Measurements from ENCODE around the gene PPP3CA.

The PPP3CA gene

GRCh38 chr4:101157415-101158133, 189.8 kb downstream of the PPP3CA start:
- H3K27me3 ChIP-seq (ENCODE audit: control insufficient read depth, insufficient read depth, low read length), result no peaks in the 10 kb centered on the region
- 0 out of 2 replicates have a peak overlapping the region, but pooled peaks have one; percentile 52 for H3K27ac ChIP-seq (ENCODE audit: low read depth, low read length)
- no peak overlapping the region for H3K9ac ChIP-seq (ENCODE audit: low read length)
- H3K4me1 ChIP-seq (ENCODE audit: control insufficient read depth, insufficient read depth, low read length), result peaks cover 60% of the 10 kb centered on the region
- no peaks in the 10 kb centered on the region for H3K36me3 ChIP-seq (ENCODE audit: control insufficient read depth, insufficient read depth, low read length)
- no peaks in the 10 kb centered on the region for H3K9me3 ChIP-seq (ENCODE audit: control insufficient read depth, insufficient read depth, low read depth, low read length)
- no peak overlapping the region for H3K4me3 ChIP-seq (ENCODE audit: low read depth, low read length)

- 0 out of 2 replicates have a peak overlapping the region, but pooled peaks have one; percentile 52 for H3K27ac ChIP-seq (ENCODE audit: low read depth, low read length)
- H3K27me3 ChIP-seq (ENCODE audit: control insufficient read depth, insufficient read depth, low read length), result no peaks in the 10 kb centered on the region
- no peaks in the 10 kb centered on the region for H3K9me3 ChIP-seq (ENCODE audit: control insufficient read depth, insufficient read depth, low read depth, low read length)
- H3K4me1 ChIP-seq (ENCODE audit: control insufficient read depth, insufficient read depth, low read length), result peaks cover 60% of the 10 kb centered on the region
- no peak overlapping the region for H3K9ac ChIP-seq (ENCODE audit: low read length)
- no peak overlapping the region for H3K4me3 ChIP-seq (ENCODE audit: low read depth, low read length)
- no peaks in the 10 kb centered on the region for H3K36me3 ChIP-seq (ENCODE audit: control insufficient read depth, insufficient read depth, low read length)
Observed at GRCh38 chr4:101156619-101157310, 190.6 kb downstream of the PPP3CA start.

DNA sequence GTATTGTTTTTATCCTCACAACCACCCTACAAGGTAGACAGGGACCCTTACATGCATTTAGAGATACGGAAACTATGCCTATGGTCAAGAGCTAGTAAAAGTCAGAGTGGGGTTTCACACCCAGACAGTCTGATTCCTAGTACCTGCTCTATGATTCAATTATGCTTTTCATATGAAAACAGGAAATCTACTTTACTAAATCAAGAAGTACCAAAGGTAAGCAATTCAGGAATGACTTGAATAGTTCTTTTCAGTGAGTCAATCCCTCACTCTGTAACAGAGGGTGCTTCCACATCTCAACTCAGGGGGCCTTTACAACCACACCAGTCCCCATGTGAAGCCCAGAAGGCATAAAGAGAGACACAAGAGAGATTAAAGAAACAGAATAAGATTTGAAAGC, 191.4 kb downstream of the PPP3CA start:
- H3K4me3 ChIP-seq (ENCODE audit: low read depth, low read length), result no peak overlapping the region
- no peak overlapping the region for H3K27ac ChIP-seq (ENCODE audit: low read depth, low read length)
- H3K9ac ChIP-seq (ENCODE audit: low read length), result peak overlapping the region; percentile 28
- H3K36me3 ChIP-seq (ENCODE audit: control insufficient read depth, insufficient read depth, low read length), result no peaks in the 10 kb centered on the region
- peaks cover 60% of the 10 kb centered on the region for H3K4me1 ChIP-seq (ENCODE audit: control insufficient read depth, insufficient read depth, low read length)
- no peaks in the 10 kb centered on the region for H3K9me3 ChIP-seq (ENCODE audit: control insufficient read depth, insufficient read depth, low read depth, low read length)
- H3K27me3 ChIP-seq (ENCODE audit: control insufficient read depth, insufficient read depth, low read length), result no peaks in the 10 kb centered on the region

DNA sequence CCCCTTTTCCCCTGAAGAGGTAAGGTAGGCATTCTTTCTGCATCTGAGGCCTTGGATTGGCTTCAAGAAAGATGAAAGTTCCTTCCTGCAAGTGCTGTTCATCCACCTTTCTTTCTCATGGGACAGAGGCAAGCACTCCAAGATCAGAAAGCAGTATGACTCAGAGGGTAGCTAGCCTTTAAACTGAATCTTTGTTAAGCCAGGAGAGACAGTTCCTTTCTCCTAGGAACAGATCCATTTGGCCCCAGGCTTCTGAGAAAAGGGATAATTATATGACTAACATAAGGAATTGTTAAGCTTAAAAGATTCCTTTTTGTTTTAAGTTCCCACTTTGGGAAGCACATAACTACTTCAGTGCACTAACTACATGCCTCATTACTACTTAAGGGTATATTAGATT, 192.0 kb downstream of the PPP3CA start:
- no peaks in the 10 kb centered on the region for H3K9me3 ChIP-seq (ENCODE audit: control insufficient read depth, insufficient read depth, low read depth, low read length)
- H3K36me3 ChIP-seq (ENCODE audit: control insufficient read depth, insufficient read depth, low read length), result no peaks in the 10 kb centered on the region
- H3K4me3 ChIP-seq (ENCODE audit: low read depth, low read length), result no peak overlapping the region
- no peak overlapping the region for H3K27ac ChIP-seq (ENCODE audit: low read depth, low read length)
- no peaks in the 10 kb centered on the region for H3K27me3 ChIP-seq (ENCODE audit: control insufficient read depth, insufficient read depth, low read length)
- H3K9ac ChIP-seq (ENCODE audit: low read length), result no peak overlapping the region
- peaks cover 60% of the 10 kb centered on the region for H3K4me1 ChIP-seq (ENCODE audit: control insufficient read depth, insufficient read depth, low read length)

DNA sequence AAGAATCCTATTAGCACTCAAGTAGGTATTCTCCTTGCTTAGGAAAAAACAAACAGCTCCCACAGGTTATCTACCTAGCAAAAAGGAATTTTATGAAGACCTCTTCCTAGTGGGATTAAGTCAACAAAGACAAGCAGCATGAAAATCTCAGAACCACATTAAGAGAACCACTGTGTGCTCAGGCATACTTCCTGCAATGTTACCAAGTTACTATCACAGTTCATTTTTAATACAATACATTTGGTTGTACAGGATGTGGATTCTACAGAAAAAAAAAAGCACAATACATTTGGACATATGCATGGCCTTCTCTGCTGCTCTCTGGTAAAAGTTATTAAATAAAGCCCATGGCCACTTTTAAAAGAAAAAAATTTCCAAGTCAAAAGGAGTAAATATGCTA, 193.7 kb downstream of the PPP3CA start:
- no peak overlapping the region for H3K9ac ChIP-seq (ENCODE audit: low read length)
- H3K27ac ChIP-seq (ENCODE audit: low read depth, low read length), result no peak overlapping the region

DNA sequence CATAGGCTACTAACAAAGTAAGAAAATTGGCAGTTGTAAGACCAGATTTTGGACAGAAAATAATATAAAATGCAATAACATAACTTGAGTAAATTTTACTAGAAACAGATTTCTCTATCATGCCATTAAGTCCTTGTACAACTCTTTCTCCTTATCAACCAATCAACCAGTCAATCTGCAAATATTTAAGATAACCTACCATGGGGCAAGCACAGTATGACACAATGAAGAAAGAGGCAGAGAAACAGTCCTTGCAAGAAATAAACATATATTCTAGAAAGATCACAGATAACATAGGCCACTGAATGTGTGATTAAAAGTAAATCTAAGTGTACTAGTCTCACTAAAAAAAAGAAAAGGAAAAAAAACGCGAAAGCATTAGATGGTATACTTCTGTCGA, 194.8 kb downstream of the PPP3CA start:
- Histone ChIP-seq H3K36me3 (ENCODE audit: control insufficient read depth, insufficient read depth, low read length) (no peaks in the 10 kb centered on the region), H3K27ac (ENCODE audit: low read depth, low read length) (no peak overlapping the region), H3K4me1 (ENCODE audit: control insufficient read depth, insufficient read depth, low read length) (peaks cover 45% of the 10 kb centered on the region), H3K4me3 (ENCODE audit: low read depth, low read length) (no peak overlapping the region), H3K9me3 (ENCODE audit: control insufficient read depth, insufficient read depth, low read depth, low read length) (no peaks in the 10 kb centered on the region), H3K27me3 (ENCODE audit: control insufficient read depth, insufficient read depth, low read length) (no peaks in the 10 kb centered on the region), H3K9ac (ENCODE audit: low read length) (no peak overlapping the region)

More for the DNA sequence above, 193.7 kb downstream of the PPP3CA start:
- no peaks in the 10 kb centered on the region for H3K36me3 ChIP-seq (ENCODE audit: control insufficient read depth, insufficient read depth, low read length)
- peaks cover 53% of the 10 kb centered on the region for H3K4me1 ChIP-seq (ENCODE audit: control insufficient read depth, insufficient read depth, low read length)
- no peaks in the 10 kb centered on the region for H3K9me3 ChIP-seq (ENCODE audit: control insufficient read depth, insufficient read depth, low read depth, low read length)
- no peaks in the 10 kb centered on the region for H3K27me3 ChIP-seq (ENCODE audit: control insufficient read depth, insufficient read depth, low read length)
- H3K4me3 ChIP-seq (ENCODE audit: low read depth, low read length), result no peak overlapping the region

DNA sequence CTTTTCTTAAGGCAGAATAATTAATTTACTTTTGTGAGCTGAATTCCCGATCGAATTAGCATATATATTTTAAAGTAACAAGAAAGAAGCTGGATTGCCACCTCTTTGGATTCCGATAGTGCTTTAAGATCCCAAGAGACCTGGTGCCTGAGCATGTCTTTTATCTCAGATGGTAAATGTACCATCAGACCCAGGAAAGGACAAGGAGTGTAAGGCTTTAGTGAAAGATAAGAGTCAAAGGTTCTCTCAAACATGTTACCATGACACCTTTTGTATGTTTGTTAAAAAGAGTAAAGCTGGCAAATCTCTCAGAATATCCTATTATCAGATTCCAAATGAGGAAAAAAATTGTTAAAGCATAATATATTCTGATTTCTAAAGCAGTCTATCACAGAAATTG, 198.8 kb downstream of the PPP3CA start:
- no peak overlapping the region for H3K4me3 ChIP-seq (ENCODE audit: low read depth, low read length)
- peaks cover 13% of the 10 kb centered on the region; the same call in 1 of the 2 replicates for H3K4me1 ChIP-seq (ENCODE audit: control insufficient read depth, insufficient read depth, low read length)
- no peaks in the 10 kb centered on the region for H3K27me3 ChIP-seq (ENCODE audit: control insufficient read depth, insufficient read depth, low read length)
- no peak overlapping the region for H3K27ac ChIP-seq (ENCODE audit: low read depth, low read length)
- H3K36me3 ChIP-seq (ENCODE audit: control insufficient read depth, insufficient read depth, low read length), result no peaks in the 10 kb centered on the region
- H3K9ac ChIP-seq (ENCODE audit: low read length), result no peak overlapping the region
- no peaks in the 10 kb centered on the region for H3K9me3 ChIP-seq (ENCODE audit: control insufficient read depth, insufficient read depth, low read depth, low read length)

DNA sequence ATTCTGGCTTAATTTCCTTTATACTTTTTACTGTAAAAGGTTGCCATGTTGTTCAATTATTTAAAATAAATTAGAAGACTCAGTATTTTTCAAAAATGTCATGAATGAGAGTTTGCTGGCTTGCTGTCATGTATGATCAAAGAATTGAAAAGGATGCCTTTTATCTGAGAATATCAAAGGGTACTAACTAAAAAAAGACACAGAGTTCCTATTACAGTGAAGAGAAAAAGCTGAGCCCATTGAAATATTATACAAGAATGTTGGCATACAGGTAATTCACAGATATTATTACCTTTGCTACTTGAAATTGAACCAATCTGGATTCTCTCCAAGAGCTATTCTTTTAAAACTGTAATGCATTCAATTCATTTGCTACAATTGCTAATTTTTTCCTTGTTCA, 200.0 kb downstream of the PPP3CA start:
- Histone ChIP-seq H3K4me3 (ENCODE audit: low read depth, low read length) (no peak overlapping the region), H3K27ac (ENCODE audit: low read depth, low read length) (no peak overlapping the region), H3K27me3 (ENCODE audit: control insufficient read depth, insufficient read depth, low read length) (no peaks in the 10 kb centered on the region), H3K4me1 (ENCODE audit: control insufficient read depth, insufficient read depth, low read length) (peaks cover 4% of the 10 kb centered on the region; the same call in 1 of the 2 replicates), H3K9me3 (ENCODE audit: control insufficient read depth, insufficient read depth, low read depth, low read length) (no peaks in the 10 kb centered on the region), H3K9ac (ENCODE audit: low read length) (no peak overlapping the region), H3K36me3 (ENCODE audit: control insufficient read depth, insufficient read depth, low read length) (no peaks in the 10 kb centered on the region)

DNA sequence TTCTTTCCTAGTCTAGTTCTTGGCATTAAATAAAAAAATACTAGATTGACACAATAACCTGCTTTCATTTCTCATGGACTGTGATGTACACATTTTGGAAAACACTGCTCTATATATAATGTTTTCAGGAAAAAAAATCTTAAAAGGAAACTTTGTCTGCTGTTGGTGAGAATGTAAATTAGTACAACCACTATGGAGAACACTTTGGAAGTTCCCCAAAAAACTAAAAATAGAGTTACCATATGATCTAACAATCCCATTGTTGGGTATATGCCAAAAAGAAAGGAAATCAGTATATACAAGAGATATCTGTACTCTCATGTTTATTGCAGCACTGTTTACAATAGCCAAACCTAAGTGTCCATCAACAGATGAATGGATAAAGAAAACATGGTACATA, 202.3 kb downstream of the PPP3CA start:
- H3K4me1 ChIP-seq (ENCODE audit: control insufficient read depth, insufficient read depth, low read length), result peaks cover 6% of the 10 kb centered on the region; the same call in 1 of the 2 replicates
- H3K27me3 ChIP-seq (ENCODE audit: control insufficient read depth, insufficient read depth, low read length), result no peaks in the 10 kb centered on the region
- H3K9ac ChIP-seq (ENCODE audit: low read length), result no peak overlapping the region
- H3K27ac ChIP-seq (ENCODE audit: low read depth, low read length), result no peak overlapping the region
- H3K9me3 ChIP-seq (ENCODE audit: control insufficient read depth, insufficient read depth, low read depth, low read length), result no peaks in the 10 kb centered on the region
- H3K4me3 ChIP-seq (ENCODE audit: low read depth, low read length), result no peak overlapping the region
- H3K36me3 ChIP-seq (ENCODE audit: control insufficient read depth, insufficient read depth, low read length), result no peaks in the 10 kb centered on the region

DNA sequence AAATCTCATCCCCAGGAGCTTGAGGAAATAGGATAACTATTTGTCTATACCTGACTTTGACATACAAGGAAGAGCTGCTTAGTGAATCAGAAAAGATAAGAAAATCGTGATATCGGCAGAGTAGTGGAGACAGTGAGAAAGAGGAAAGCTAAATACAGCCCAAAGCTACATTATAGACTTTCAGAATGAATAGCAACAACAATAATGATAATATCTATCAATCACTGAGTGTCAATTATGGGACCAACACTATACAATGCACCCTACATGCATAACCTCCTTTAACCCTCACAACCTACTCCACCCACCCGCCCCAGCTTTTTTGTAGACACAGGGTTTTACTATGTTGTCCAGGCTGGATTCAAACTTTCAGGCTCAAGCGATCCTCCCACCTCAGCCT, 205.1 kb downstream of the PPP3CA start:
- Histone ChIP-seq H3K27me3 (ENCODE audit: control insufficient read depth, insufficient read depth, low read length) (no peaks in the 10 kb centered on the region), H3K9me3 (ENCODE audit: control insufficient read depth, insufficient read depth, low read depth, low read length) (no peaks in the 10 kb centered on the region), H3K36me3 (ENCODE audit: control insufficient read depth, insufficient read depth, low read length) (no peaks in the 10 kb centered on the region), H3K27ac (ENCODE audit: low read depth, low read length) (no peak overlapping the region), H3K4me1 (ENCODE audit: control insufficient read depth, insufficient read depth, low read length) (peaks cover 6% of the 10 kb centered on the region; the same call in 1 of the 2 replicates), H3K9ac (ENCODE audit: low read length) (no peak overlapping the region), H3K4me3 (ENCODE audit: low read depth, low read length) (no peak overlapping the region)

GRCh38 chr4:101141855-101142254, 205.5 kb downstream of the PPP3CA start:
- H3K4me1 ChIP-seq (ENCODE audit: control insufficient read depth, insufficient read depth, low read length), result peaks cover 9% of the 10 kb centered on the region; the same call in 1 of the 2 replicates
- H3K9ac ChIP-seq (ENCODE audit: low read length), result no peak overlapping the region
- no peak overlapping the region for H3K4me3 ChIP-seq (ENCODE audit: low read depth, low read length)
- no peaks in the 10 kb centered on the region for H3K27me3 ChIP-seq (ENCODE audit: control insufficient read depth, insufficient read depth, low read length)
- no peaks in the 10 kb centered on the region for H3K36me3 ChIP-seq (ENCODE audit: control insufficient read depth, insufficient read depth, low read length)
- no peak overlapping the region for H3K27ac ChIP-seq (ENCODE audit: low read depth, low read length)
- H3K9me3 ChIP-seq (ENCODE audit: control insufficient read depth, insufficient read depth, low read depth, low read length), result no peaks in the 10 kb centered on the region
